Fibroblast of lung (primary cell): Measurements from ENCODE around the gene CDK6. TPM values are rescaled to one million over a fixed set of nuclear protein-coding genes. Genes with fewer than 3 reads are reported as not detected.

Experiments used
- DNase-seq, 2 donors: peaks; one replicate each; pipeline versions ENCODE4 v3.0.0 to v3.0.0-alpha.2; 2010; ENCODE audit warnings: low read depth in 2 of 2
- H2AFZ ChIP-seq: 2 replicates; pipeline ENCODE4 v1.5.1; 2012; ENCODE audit warnings: low read length, control low read depth, inconsistent platforms
- H3K27ac ChIP-seq: 2 replicates; pipeline ENCODE4 v1.5.1; 2011; ENCODE audit warnings: low read length, control low read depth; ENCODE audit not compliant: insufficient read depth
- H3K27me3 ChIP-seq: 2 replicates; pipeline ENCODE4 v1.5.1; 2011; ENCODE audit warnings: mild to moderate bottlenecking, low read length; ENCODE audit not compliant: control insufficient read depth, insufficient read depth
- H3K36me3 ChIP-seq: 2 replicates; pipeline ENCODE4 v1.5.1; 2011; ENCODE audit warnings: low read length; ENCODE audit not compliant: control insufficient read depth, insufficient read depth
- H3K4me1 ChIP-seq: 2 replicates; pipeline ENCODE4 v1.5.1; 2011; ENCODE audit warnings: low read length; ENCODE audit not compliant: control insufficient read depth, insufficient read depth; ENCODE audit errors: extremely low read depth
- H3K4me2 ChIP-seq: 2 replicates; pipeline ENCODE4 v1.5.1; 2011; ENCODE audit warnings: low read length, control low read depth; ENCODE audit not compliant: insufficient read depth; ENCODE audit errors: extremely low read depth
- H3K4me3 ChIP-seq, 4 experiments: fragments of 200-600 bp in 1 of 4; sonication (generic) in 1 of 4; replicated peaks in 1 of 4; 2 replicates each; pipeline ENCODE4 v1.5.1; 2011 to 2016; ENCODE audit warnings: low read length in 4 of 4, low read depth in 3 of 4, mild to moderate bottlenecking in 3 of 4, control low read depth in 2 of 4, inconsistent platforms in 1 of 4, mixed read lengths in 1 of 4; ENCODE audit not compliant: insufficient read depth in 1 of 4; ENCODE audit errors: control extremely low read depth in 1 of 4
- H3K79me2 ChIP-seq: 2 replicates; pipeline ENCODE4 v1.5.1; 2012; ENCODE audit warnings: mild to moderate bottlenecking, low read length, inconsistent platforms; ENCODE audit not compliant: control insufficient read depth, insufficient read depth
- H3K9ac ChIP-seq: 2 replicates; pipeline ENCODE4 v1.5.1; 2011; ENCODE audit warnings: mild to moderate bottlenecking, low read length, control low read depth; ENCODE audit not compliant: insufficient read depth
- H3K9me3 ChIP-seq: 2 replicates; pipeline ENCODE4 v1.5.1; 2012; ENCODE audit warnings: low read depth, low read length; ENCODE audit not compliant: control insufficient read depth, insufficient read depth
- H4K20me1 ChIP-seq: 2 replicates; pipeline ENCODE4 v1.5.1; 2011; ENCODE audit warnings: low read length; ENCODE audit not compliant: control insufficient read depth, insufficient read depth; ENCODE audit errors: extremely low read depth
- CTCF ChIP-seq, 2 donors: IDR thresholded peaks in 1 of 2; conservative IDR thresholded peaks in 1 of 2; 1 replicate in 1 of 2; 2 replicates in 1 of 2; pipeline ENCODE4 v1.5.1; 2011 to 2012; ENCODE audit warnings: low read length in 2 of 2, control low read depth in 1 of 2, inconsistent platforms in 1 of 2, low read depth in 1 of 2, mild to moderate bottlenecking in 1 of 2
- EZH2 ChIP-seq: IDR thresholded peaks from 2 replicates; pipeline ENCODE4 v1.5.1; 2012; ENCODE audit warnings: low read length, control low read depth, mild to moderate bottlenecking; ENCODE audit errors: missing control alignments
- polyA plus RNA-seq, 2 donors: library from polyadenylated mRNA; depleted of rRNA in 1 of 2; stranded (reverse) in 1 of 2; unstranded in 1 of 2; fragments of >200 nt; gene quantifications; 2 replicates each; pipeline ENCODE4 v1.2.1, GENCODE V29; 2011 to 2012; ENCODE audit warnings: missing spikeins in 1 of 2
- total RNA-seq: library from RNA; depleted of rRNA; stranded (reverse); fragments of >200 nt; gene quantifications from 2 replicates; pipeline ENCODE4 v1.2.1, GENCODE V29; 2014

CDK6 gene
- total and polyA plus RNA-seq, 2 donors (not counting 1 experiment from before 2014, with no cell fraction given): 17.8 to 19.2 TPM

GRCh38 chr7:92840316-92840715 lies 3.9 kb upstream of the CDK6 start:
- no peaks in the 10 kb centered on the region for H3K36me3 ChIP-seq
- no peak for TF ChIP-seq CTCF (conservative IDR thresholded peaks at IDR 0.05 in 1 of 2, IDR thresholded peaks at IDR 0.05 in 1 of 2; ENCODE audit: low read depth in 1 of 2, low read length in 2 of 2)
- TF ChIP-seq EZH2: no peak
- H3K4me2 ChIP-seq: no peak overlapping the region
- no peaks in the 10 kb centered on the region for H3K4me1 ChIP-seq
- H4K20me1 ChIP-seq: no peaks in the 10 kb centered on the region
- peaks cover 8% of the 10 kb centered on the region for H3K79me2 ChIP-seq
- no peaks in the 10 kb centered on the region for H3K9me3 ChIP-seq
- no peak overlapping the region for H2AFZ ChIP-seq
- H3K27me3 ChIP-seq: peaks cover 2% of the 10 kb centered on the region
- DNase-seq: no peak
- H3K27ac ChIP-seq: no peak overlapping the region
- no peak overlapping the region for H3K9ac ChIP-seq
- no peak overlapping the region for H3K4me3 ChIP-seq

GRCh38 chr7:92839901-92840300 lies 3.5 kb upstream of the CDK6 start:
- H3K27me3 ChIP-seq: no peaks in the 10 kb centered on the region
- DNase-seq: no peak
- peaks cover 12% of the 10 kb centered on the region for H3K79me2 ChIP-seq
- H3K9ac ChIP-seq: no peak overlapping the region
- H3K4me1 ChIP-seq: no peaks in the 10 kb centered on the region
- no peak overlapping the region for H3K27ac ChIP-seq
- H3K4me2 ChIP-seq: no peak overlapping the region
- no peaks in the 10 kb centered on the region for H3K36me3 ChIP-seq
- H2AFZ ChIP-seq: no peak overlapping the region
- H4K20me1 ChIP-seq: no peaks in the 10 kb centered on the region
- TF ChIP-seq EZH2: no peak
- no peak for TF ChIP-seq CTCF (conservative IDR thresholded peaks at IDR 0.05 in 1 of 2, IDR thresholded peaks at IDR 0.05 in 1 of 2; ENCODE audit: low read depth in 1 of 2, low read length in 2 of 2)
- H3K9me3 ChIP-seq: no peaks in the 10 kb centered on the region
- H3K4me3 ChIP-seq: no peak overlapping the region

DNA sequence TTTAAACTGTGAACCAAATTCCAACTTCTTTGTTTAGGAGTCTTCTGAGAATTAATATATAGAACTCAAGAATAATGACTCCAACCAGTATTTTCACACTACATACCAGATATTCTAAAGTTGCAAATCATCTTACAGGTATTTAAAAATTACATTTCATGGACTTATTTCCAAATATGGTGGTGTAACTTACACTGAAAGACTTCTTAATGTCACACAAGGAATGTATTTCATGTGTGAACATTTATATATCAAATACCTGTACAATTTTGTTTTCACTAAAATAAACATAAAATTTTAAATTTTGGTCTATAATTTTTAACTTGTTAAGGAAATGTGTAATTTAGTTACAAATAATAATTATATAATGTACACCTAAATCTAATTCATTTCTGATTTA lies 2.6 kb upstream of the CDK6 start:
- Histone ChIP-seq H3K79me2 (peaks cover 22% of the 10 kb centered on the region), H2AFZ (no peak overlapping the region), H3K4me3 (no peak overlapping the region), H3K4me2 (no peak overlapping the region), H3K27me3 (no peaks in the 10 kb centered on the region), H3K9me3 (no peaks in the 10 kb centered on the region), H3K36me3 (no peaks in the 10 kb centered on the region), H3K9ac (no peak overlapping the region), H3K27ac (no peak overlapping the region), H3K4me1 (no peaks in the 10 kb centered on the region), H4K20me1 (no peaks in the 10 kb centered on the region)
- no peak for DNase-seq
- no peak for TF ChIP-seq EZH2
- no peak for TF ChIP-seq CTCF (conservative IDR thresholded peaks at IDR 0.05 in 1 of 2, IDR thresholded peaks at IDR 0.05 in 1 of 2; ENCODE audit: low read depth in 1 of 2, low read length in 2 of 2)
